GM13976 (cell line): ENCODE results near the gene STXBP1.

ENCODE experiments used
- DNase-seq: peaks from one replicate; pipeline ENCODE4 v3.0.0; 2012; ENCODE audit warnings: low spot score
- in situ Hi-C: fragments of 300-500 bp; cut with MboI; formaldehyde crosslinking; loops from one replicate; pipeline ENCODE4 v1.12.0; 2022; ENCODE audit warnings: low sequenced_read_pairs, mixed read lengths, inconsistent platforms; ENCODE audit not compliant: unreplicated experiment
- TF ChIP-seq, protein P1 (sequence below): IDR thresholded peaks from 2 replicates; pipeline ENCODE4 v1.5.1; 2012; ENCODE audit warnings: borderline replicate concordance, mild to moderate bottlenecking; ENCODE audit not compliant: insufficient read depth; ENCODE audit errors: extremely low read depth, missing control alignments, control extremely low read depth

The STXBP1 gene

DNA sequence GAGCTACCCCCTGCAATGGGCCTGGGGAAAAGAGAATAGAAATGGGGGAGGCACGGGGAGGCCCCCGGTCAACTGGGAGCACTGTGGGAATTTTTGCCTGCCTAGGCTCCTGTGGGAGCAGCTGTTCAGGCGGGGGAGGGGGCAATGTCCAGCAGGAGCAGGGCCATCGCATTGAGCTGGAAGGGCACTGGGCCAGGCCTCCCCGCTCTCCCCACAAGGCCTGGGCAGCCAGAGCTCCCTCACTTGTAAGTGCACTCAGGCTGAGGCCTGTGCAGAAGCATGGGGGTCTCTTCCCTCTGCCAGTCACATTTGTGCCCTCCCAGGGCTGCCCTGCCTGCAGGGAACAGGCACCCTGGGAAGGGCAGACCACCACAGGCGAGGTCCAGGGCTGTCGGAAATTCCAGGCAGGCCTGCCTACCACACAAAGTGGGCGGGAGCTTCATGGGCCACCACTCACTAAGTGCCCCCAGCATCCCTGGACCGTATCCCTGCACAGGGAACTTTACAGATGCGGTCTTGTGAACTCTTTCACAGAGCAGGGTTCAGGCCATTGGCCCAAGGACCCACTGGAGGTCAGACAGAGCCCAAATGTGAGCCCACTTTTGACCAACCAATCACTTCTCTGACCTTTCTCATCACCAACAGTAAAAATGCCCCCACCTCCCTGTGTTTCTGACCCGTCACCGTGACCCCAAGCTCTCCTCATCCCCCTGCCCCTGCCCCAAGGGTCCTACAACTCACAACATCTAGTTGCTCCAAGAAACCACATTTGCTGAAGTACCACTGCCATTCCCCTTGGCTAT lies 93.7 kb downstream of the STXBP1 start:
- TF ChIP-seq, protein P1, sequence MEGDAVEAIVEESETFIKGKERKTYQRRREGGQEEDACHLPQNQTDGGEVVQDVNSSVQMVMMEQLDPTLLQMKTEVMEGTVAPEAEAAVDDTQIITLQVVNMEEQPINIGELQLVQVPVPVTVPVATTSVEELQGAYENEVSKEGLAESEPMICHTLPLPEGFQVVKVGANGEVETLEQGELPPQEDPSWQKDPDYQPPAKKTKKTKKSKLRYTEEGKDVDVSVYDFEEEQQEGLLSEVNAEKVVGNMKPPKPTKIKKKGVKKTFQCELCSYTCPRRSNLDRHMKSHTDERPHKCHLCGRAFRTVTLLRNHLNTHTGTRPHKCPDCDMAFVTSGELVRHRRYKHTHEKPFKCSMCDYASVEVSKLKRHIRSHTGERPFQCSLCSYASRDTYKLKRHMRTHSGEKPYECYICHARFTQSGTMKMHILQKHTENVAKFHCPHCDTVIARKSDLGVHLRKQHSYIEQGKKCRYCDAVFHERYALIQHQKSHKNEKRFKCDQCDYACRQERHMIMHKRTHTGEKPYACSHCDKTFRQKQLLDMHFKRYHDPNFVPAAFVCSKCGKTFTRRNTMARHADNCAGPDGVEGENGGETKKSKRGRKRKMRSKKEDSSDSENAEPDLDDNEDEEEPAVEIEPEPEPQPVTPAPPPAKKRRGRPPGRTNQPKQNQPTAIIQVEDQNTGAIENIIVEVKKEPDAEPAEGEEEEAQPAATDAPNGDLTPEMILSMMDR = no peak
- no peak for DNase-seq
- in situ Hi-C loops = no loop called here

DNA sequence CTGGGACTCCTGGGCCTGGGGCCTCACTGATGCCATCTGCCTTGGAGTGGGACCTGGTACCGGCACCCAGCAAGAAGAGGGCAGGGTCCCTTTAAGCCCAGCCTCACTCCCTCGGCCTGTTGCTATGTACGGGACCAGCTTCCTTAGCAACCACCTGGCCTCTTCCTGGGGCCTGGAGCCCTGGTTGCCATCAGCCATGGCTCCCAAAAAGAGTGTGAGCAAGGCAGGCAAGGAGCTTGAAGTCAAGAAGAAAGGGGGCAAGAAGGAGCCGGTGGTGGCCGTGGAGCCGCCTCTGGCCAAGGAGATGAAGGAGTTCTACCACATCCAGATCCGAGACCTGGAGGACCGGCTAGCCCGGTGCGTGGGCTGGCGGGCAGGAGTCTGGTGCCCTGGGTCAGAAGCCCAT lies 94.8 kb downstream of the STXBP1 start, which contains the start of gene CFAP157:
Gene CFAP157, plus strand, starts transcription at position 153 of the 406 bp plus-strand sequence. Its CDS starts 44 bp downstream, at position 197.
- DNase-seq = no peak
- in situ Hi-C loops = no loop called here
- TF ChIP-seq, protein P1 = no peak

DNA sequence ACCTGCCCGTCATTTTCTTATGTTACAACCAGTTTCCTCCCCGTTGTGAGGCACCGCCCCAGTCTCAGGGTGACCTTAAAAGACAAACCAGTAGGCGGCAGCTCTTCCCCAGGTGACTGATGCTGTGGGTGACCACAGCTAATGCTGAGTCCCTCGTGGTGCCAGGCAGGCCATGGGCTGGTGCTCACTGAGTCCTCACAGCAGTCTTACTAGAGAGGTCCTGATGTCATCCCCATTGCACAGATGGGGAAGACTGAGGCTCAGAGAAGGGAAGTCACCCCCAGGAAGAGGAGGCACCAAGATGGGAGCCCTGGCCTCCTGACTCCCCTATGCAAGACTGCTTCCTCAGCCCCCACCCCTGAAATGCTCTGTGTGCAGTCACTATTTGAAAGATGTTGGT lies 95.7 kb downstream of the STXBP1 start:
- in situ Hi-C loops = no loop called here
- no peak for DNase-seq
- TF ChIP-seq, protein P1 = no peak

DNA sequence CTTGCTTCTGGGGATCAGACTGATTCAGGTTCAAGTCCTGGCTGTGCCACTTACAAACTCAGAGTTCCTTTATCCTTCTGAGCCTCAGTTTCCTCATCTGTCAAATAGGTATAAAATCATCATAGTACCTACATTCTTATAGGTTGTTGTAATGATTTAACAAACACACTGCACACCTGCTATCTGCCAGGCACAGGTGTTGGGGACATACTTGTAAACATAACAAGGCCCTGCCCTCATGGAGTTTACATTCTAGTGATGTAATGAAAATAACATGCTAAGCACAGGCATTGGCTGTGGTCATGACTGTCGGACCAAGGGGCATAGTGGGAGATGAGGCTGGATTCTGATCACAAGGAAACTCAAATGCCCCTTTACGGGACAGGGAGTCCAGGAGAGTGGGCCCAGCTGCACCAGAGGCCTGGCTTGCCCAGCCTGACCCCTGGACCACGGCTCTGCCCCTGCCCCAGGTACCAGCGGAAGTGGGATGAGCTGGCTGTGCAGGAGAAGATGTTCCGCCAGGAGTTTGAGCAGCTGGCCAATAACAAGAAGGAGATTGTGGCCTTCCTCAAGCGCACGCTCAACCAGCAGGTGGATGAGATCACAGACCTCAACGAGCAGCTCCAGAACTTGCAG lies 97.0 kb downstream of the STXBP1 start:
- in situ Hi-C loops = no loop called here
- DNase-seq = no peak
- TF ChIP-seq, protein P1 = no peak

DNA sequence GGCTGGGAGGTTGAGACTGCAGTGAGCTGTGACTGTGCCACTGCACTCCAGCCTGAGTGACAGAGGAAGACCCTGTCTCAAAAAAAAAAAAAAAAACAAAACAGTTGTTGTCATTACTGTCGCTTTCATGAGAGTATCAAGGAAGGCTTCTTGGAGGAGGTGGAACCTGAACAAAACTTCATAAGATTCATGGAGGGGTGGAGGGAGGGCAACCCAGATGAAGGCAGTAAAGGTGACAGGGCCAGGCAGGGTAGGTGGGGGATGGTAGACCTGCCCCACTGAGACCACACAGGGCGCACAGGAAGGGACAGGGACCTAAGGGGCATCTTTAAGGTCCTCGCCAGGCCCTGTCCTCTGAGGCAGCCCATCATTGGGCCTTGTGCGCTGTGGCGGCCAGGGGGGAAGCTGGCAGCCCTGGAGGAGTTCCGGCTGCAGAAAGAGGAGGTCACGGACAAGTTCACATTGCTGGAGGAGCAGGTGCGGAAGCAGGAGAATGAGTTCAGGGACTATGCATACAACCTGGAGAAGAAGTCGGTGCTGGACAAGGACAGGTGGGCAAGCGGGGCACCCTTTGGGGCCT lies 98.2 kb downstream of the STXBP1 start:
- DNase-seq = no peak
- in situ Hi-C loops = no loop called here
- TF ChIP-seq, protein P1 = no peak

DNA sequence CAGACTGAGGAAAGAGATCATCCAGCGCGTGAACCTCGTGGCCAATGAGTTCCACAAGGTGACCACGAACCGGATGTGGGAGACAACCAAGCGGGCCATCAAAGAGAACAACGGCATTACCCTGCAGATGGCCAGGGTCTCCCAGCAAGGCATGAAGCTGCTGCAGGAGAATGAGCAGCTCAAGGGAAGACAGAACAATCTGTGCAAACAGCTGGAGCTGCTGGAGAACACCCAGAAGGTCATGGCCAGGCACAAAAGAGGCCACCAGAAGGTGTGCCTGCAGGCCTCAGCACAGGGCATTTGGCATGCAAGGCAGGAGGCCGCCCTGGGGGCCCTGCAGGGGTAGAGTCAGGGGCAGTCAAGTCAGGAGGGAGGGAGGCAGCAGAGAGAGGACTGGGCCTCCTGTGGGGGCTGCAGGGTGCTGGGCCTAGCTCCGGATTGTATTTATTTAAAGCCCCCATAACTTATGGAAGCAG lies 99.2 kb downstream of the STXBP1 start:
- no peak for DNase-seq
- in situ Hi-C loops = no loop called here
- TF ChIP-seq, protein P1 = no peak
